HCT116 (cell line): ENCODE results near the gene CHRNE.

Experiments used
- TF ChIP-seq, protein P1 (sequence below), 3 experiments: fragments of 200-600 bp in 1 of 3; sonication (generic) in 1 of 3; IDR thresholded peaks in 2 of 3; conservative IDR thresholded peaks in 1 of 3; 2 replicates each; pipeline ENCODE4 v1.5.1; 2012 to 2017; ENCODE audit warnings: low read depth in 2 of 3, low read length in 2 of 3, antibody characterized with exemption in 1 of 3, borderline replicate concordance in 1 of 3, control low read depth in 1 of 3, mild to moderate bottlenecking in 1 of 3, mixed read lengths in 1 of 3, mixed run types in 1 of 3, moderate library complexity in 1 of 3; ENCODE audit not compliant: insufficient read depth in 1 of 3
- TF ChIP-seq, protein P2 (sequence below): IDR thresholded peaks from 2 replicates; pipeline ENCODE4 v1.6.1; 2012; ENCODE audit warnings: low read depth

DNA sequence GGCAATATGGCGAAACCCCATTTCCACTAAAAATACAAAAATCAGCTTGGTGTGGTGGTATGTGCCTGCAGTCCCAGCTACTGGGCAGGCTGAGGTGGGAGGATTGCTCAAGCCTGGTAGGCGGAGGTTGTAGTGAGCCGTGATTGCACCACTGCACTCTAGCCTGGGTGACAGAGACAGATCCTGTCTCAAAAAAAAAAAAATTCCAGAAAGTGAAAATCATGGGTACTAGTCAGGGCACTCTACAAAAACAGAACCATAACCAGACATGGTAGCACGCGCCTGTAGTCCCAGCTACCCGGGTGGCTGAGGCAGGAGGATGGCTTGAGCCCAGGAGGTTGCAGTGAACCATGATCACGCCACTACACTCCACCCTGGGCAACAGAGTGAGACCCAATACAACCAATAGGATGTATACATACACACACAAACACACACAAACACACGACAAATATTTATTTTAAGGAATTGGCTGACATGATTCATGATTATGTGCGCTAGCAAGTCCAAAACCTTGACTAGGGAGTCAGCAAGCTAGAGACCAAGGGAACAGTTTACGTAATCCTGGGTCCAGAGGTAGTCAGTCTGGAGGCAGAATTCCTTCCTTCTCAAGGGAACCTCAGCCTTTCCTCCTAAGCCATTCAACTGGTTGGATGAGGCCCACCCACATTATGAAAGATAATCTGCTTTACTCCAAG is 17.6 kb upstream of the CHRNE start:
- TF ChIP-seq, protein P1, sequence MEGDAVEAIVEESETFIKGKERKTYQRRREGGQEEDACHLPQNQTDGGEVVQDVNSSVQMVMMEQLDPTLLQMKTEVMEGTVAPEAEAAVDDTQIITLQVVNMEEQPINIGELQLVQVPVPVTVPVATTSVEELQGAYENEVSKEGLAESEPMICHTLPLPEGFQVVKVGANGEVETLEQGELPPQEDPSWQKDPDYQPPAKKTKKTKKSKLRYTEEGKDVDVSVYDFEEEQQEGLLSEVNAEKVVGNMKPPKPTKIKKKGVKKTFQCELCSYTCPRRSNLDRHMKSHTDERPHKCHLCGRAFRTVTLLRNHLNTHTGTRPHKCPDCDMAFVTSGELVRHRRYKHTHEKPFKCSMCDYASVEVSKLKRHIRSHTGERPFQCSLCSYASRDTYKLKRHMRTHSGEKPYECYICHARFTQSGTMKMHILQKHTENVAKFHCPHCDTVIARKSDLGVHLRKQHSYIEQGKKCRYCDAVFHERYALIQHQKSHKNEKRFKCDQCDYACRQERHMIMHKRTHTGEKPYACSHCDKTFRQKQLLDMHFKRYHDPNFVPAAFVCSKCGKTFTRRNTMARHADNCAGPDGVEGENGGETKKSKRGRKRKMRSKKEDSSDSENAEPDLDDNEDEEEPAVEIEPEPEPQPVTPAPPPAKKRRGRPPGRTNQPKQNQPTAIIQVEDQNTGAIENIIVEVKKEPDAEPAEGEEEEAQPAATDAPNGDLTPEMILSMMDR (IDR thresholded peaks at IDR 0.05 in 2 of 3, conservative IDR thresholded peaks at IDR 0.05 in 1 of 3; ENCODE audit: borderline replicate concordance in 1 of 3, insufficient read depth in 1 of 3, low read depth in 2 of 3, low read length in 2 of 3): no peak
- TF ChIP-seq, protein P2, sequence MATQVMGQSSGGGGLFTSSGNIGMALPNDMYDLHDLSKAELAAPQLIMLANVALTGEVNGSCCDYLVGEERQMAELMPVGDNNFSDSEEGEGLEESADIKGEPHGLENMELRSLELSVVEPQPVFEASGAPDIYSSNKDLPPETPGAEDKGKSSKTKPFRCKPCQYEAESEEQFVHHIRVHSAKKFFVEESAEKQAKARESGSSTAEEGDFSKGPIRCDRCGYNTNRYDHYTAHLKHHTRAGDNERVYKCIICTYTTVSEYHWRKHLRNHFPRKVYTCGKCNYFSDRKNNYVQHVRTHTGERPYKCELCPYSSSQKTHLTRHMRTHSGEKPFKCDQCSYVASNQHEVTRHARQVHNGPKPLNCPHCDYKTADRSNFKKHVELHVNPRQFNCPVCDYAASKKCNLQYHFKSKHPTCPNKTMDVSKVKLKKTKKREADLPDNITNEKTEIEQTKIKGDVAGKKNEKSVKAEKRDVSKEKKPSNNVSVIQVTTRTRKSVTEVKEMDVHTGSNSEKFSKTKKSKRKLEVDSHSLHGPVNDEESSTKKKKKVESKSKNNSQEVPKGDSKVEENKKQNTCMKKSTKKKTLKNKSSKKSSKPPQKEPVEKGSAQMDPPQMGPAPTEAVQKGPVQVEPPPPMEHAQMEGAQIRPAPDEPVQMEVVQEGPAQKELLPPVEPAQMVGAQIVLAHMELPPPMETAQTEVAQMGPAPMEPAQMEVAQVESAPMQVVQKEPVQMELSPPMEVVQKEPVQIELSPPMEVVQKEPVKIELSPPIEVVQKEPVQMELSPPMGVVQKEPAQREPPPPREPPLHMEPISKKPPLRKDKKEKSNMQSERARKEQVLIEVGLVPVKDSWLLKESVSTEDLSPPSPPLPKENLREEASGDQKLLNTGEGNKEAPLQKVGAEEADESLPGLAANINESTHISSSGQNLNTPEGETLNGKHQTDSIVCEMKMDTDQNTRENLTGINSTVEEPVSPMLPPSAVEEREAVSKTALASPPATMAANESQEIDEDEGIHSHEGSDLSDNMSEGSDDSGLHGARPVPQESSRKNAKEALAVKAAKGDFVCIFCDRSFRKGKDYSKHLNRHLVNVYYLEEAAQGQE: no peak
